GM08714 (cell line): Measurements from ENCODE around the gene WIPF3.

ENCODE experiments used
- H3K4me3 ChIP-seq: fragments of 200-500 bp; sonication (Bioruptor generic); 2 replicates; pipeline ENCODE4 v1.5.1; 2014; ENCODE audit warnings: mild to moderate bottlenecking, low read length, inconsistent platforms
- ZNF274 ChIP-seq: IDR thresholded peaks from 2 replicates; pipeline ENCODE4 v1.6.1; 2012; ENCODE audit warnings: mild to moderate bottlenecking, low read depth, low read length

WIPF3 gene

GRCh38 chr7:29797112-29797944 is 9.0 kb upstream of the WIPF3 start:
- H3K4me3 ChIP-seq: no peak overlapping the region
- no peak for TF ChIP-seq ZNF274

- no peak overlapping the region for H3K4me3 ChIP-seq
- no peak for TF ChIP-seq ZNF274
Measured at GRCh38 chr7:29798422-29798821, 7.9 kb upstream of the WIPF3 start.

- H3K4me3 ChIP-seq: no peak overlapping the region
- no peak for TF ChIP-seq ZNF274
Measured at GRCh38 chr7:29801929-29802328, 4.4 kb upstream of the WIPF3 start.

- H3K4me3 ChIP-seq: no peak overlapping the region
- TF ChIP-seq ZNF274: no peak
Measured at GRCh38 chr7:29805031-29805430, 1.3 kb upstream of the WIPF3 start.

- no peak overlapping the region for H3K4me3 ChIP-seq
Measured at GRCh38 chr7:29805886-29806207, 461 bp upstream of the WIPF3 start.

GRCh38 chr7:29806995-29807841 is 910 bp downstream of the WIPF3 start:
- TF ChIP-seq ZNF274: no peak
- no peak overlapping the region for H3K4me3 ChIP-seq

More at GRCh38 chr7:29805886-29806207, 461 bp upstream of the WIPF3 start:
- no peak for TF ChIP-seq ZNF274

GRCh38 chr7:29808075-29808801 is 1.9 kb downstream of the WIPF3 start:
- H3K4me3 ChIP-seq: no peak overlapping the region
- no peak for TF ChIP-seq ZNF274

GRCh38 chr7:29809533-29810155 is 3.3 kb downstream of the WIPF3 start:
- no peak overlapping the region for H3K4me3 ChIP-seq
- no peak for TF ChIP-seq ZNF274

- no peak overlapping the region for H3K4me3 ChIP-seq
Measured at GRCh38 chr7:29810297-29810696, 4.0 kb downstream of the WIPF3 start.

GRCh38 chr7:29810813-29811482 is 4.6 kb downstream of the WIPF3 start:
- no peak for TF ChIP-seq ZNF274
- H3K4me3 ChIP-seq: no peak overlapping the region

More at GRCh38 chr7:29810297-29810696, 4.0 kb downstream of the WIPF3 start:
- no peak for TF ChIP-seq ZNF274

- no peak overlapping the region for H3K4me3 ChIP-seq
- no peak for TF ChIP-seq ZNF274
Measured at GRCh38 chr7:29811586-29811985, 5.3 kb downstream of the WIPF3 start.

- no peak for TF ChIP-seq ZNF274
- no peak overlapping the region for H3K4me3 ChIP-seq
Measured at GRCh38 chr7:29812185-29812876, 6.0 kb downstream of the WIPF3 start.
